ENCODE data around the gene ADAP2. TPM values are rescaled to one million over a fixed set of nuclear protein-coding genes. Genes with fewer than 3 reads are reported as not detected.

Gene ADAP2
- total RNA-seq, 1 experiment from 2014 or later, result 1.2 TPM

- no peak for TF ChIP-seq ZNF425 (CRISPR knock-in tag; conservative IDR thresholded peaks at IDR 0.05)
- peak; percentile 77; the same call in 1 of the 2 replicates for TF ChIP-seq FOXP1 (CRISPR knock-in tag; IDR thresholded peaks at IDR 0.05; ENCODE audit: borderline replicate concordance)
- TF ChIP-seq JAZF1 (CRISPR knock-in tag; IDR thresholded peaks at IDR 0.05), result no peak
- TF ChIP-seq FOXK1 (CRISPR knock-in tag; IDR thresholded peaks at IDR 0.05), result peak; percentile 44; the same call in 1 of the 2 replicates
- TF ChIP-seq ZNF512 (CRISPR knock-in tag; IDR thresholded peaks at IDR 0.05; ENCODE audit: borderline replicate concordance), result no peak
- TF ChIP-seq TP53 (CRISPR knock-in tag; IDR thresholded peaks at IDR 0.05), result no peak
- TF ChIP-seq ZNF317 (CRISPR knock-in tag; IDR thresholded peaks at IDR 0.05; ENCODE audit: borderline replicate concordance, low read depth), result no peak
- no peak for TF ChIP-seq ATF2 (CRISPR knock-in tag; IDR thresholded peaks at IDR 0.05; ENCODE audit: borderline replicate concordance, low read depth)
- TF ChIP-seq ZNF416 (CRISPR knock-in tag; IDR thresholded peaks at IDR 0.05), result no peak
- TF ChIP-seq ZNF281 (CRISPR knock-in tag; IDR thresholded peaks at IDR 0.05), result 0 out of 2 replicates have a peak, but pooled peaks have one; percentile 24
- no peak for TF ChIP-seq CREM (CRISPR knock-in tag; IDR thresholded peaks at IDR 0.05)
- no peak for TF ChIP-seq SMAD4 (CRISPR knock-in tag; IDR thresholded peaks at IDR 0.05)
- no peak for TF ChIP-seq ELF4 (CRISPR knock-in tag; IDR thresholded peaks at IDR 0.05; ENCODE audit: low read depth)
- TF ChIP-seq USF2 (CRISPR knock-in tag; IDR thresholded peaks at IDR 0.05), result peak; percentile 37
- 0 out of 2 replicates have a peak, but pooled peaks have one; percentile 29 for TF ChIP-seq MAX (CRISPR knock-in tag; IDR thresholded peaks at IDR 0.05)
- TF ChIP-seq AFF4 (CRISPR knock-in tag; IDR thresholded peaks at IDR 0.05; ENCODE audit: borderline replicate concordance), result no peak
- TF ChIP-seq HMGXB4 (CRISPR knock-in tag; IDR thresholded peaks at IDR 0.05), result peak; percentile 95
- no peak for TF ChIP-seq ZNF396 (CRISPR knock-in tag; IDR thresholded peaks at IDR 0.05; ENCODE audit: borderline replicate concordance)
- TF ChIP-seq CBFB (CRISPR knock-in tag; IDR thresholded peaks at IDR 0.05; ENCODE audit: low read depth), result no peak
- TF ChIP-seq ZNF263 (CRISPR knock-in tag; IDR thresholded peaks at IDR 0.05; ENCODE audit: low read depth), result 0 out of 2 replicates have a peak, but pooled peaks have one; percentile 12
- TF ChIP-seq EMX1 (CRISPR knock-in tag; IDR thresholded peaks at IDR 0.05), result no peak
Measured at GRCh38 chr17:31008374-31009041, 86.8 kb downstream of the ADAP2 start (continued).

Measured in WTC11 (cell line).